Common myeloid progenitor, CD34-positive (primary cell): ENCODE data around the gene DCANP1.
A peak's percentile ranks its signal among the peaks of the same experiment; 100 is the strongest.

Experiments
- CTCF ChIA-PET: fragments of 350-600 bp; sonication (Branson Sonifier 250); formaldehyde crosslinking; loops from one replicate; lab custom pipeline; 2021; ENCODE audit warnings: antibody characterized with exemption; lab: Charles Lee
- POLR2A ChIA-PET: fragments of 350-600 bp; sonication (Branson Sonifier 250); formaldehyde crosslinking; loops from one replicate; lab custom pipeline; 2021; ENCODE audit warnings: antibody characterized with exemption; lab: Charles Lee
- DNase-seq, 3 donors: peaks; one replicate each; pipeline versions ENCODE4 v3.0.0 to v3.0.0-alpha.2; 2013
- H3K27ac ChIP-seq, 2 experiments: 1 replicate in 1 of 2; 2 replicates in 1 of 2; pipeline ENCODE4 v1.7.0; 2013; ENCODE audit warnings: inconsistent platforms in 2 of 2, low read length in 2 of 2, mild to moderate bottlenecking in 2 of 2, low read depth in 1 of 2, moderate library complexity in 1 of 2; ENCODE audit not compliant: severe bottlenecking in 2 of 2, insufficient read depth in 1 of 2, poor library complexity in 1 of 2
- H3K27me3 ChIP-seq, 5 experiments: replicated peaks in 2 of 5; 1 replicate in 3 of 5; 2 replicates in 2 of 5; pipeline versions ENCODE4 v1.6.1 to v1.7.0; 2013; ENCODE audit warnings: low read length in 4 of 5, mild to moderate bottlenecking in 2 of 5, moderate library complexity in 2 of 5, inconsistent platforms in 1 of 5; ENCODE audit not compliant: insufficient read depth in 5 of 5, control insufficient read depth in 4 of 5
- H3K36me3 ChIP-seq, 4 experiments: 1 replicate in 2 of 4; 2 replicates in 2 of 4; pipeline versions ENCODE4 v1.6.1 to v1.7.0; 2013; ENCODE audit warnings: low read length in 3 of 4, control low read depth in 1 of 4, mild to moderate bottlenecking in 1 of 4; ENCODE audit not compliant: control insufficient read depth in 4 of 4, insufficient read depth in 4 of 4
- H3K4me1 ChIP-seq, 4 experiments: 1 replicate in 3 of 4; 2 replicates in 1 of 4; pipeline versions ENCODE4 v1.6.1 to v1.7.1; 2013; ENCODE audit warnings: low read length in 3 of 4, mild to moderate bottlenecking in 3 of 4, control low read depth in 1 of 4, inconsistent platforms in 1 of 4, moderate library complexity in 1 of 4; ENCODE audit not compliant: control insufficient read depth in 4 of 4, insufficient read depth in 4 of 4; ENCODE audit errors: control extremely low read depth in 1 of 4
- H3K4me3 ChIP-seq, 7 experiments: 1 replicate in 4 of 7; 2 replicates in 3 of 7; pipeline versions ENCODE4 v1.5.1 to v1.7.0; 2013; ENCODE audit warnings: mild to moderate bottlenecking in 7 of 7, low read length in 6 of 7, moderate library complexity in 6 of 7, inconsistent platforms in 2 of 7, low read depth in 2 of 7, control low read depth in 1 of 7; ENCODE audit not compliant: insufficient read depth in 4 of 7, control insufficient read depth in 1 of 7; ENCODE audit errors: extremely low read depth in 1 of 7
- H3K9me3 ChIP-seq, 5 experiments: 1 replicate in 4 of 5; 2 replicates in 1 of 5; pipeline versions ENCODE4 v1.6.1 to v1.7.1; 2013; ENCODE audit warnings: low read length in 4 of 5, mild to moderate bottlenecking in 2 of 5, inconsistent platforms in 1 of 5, low read depth in 1 of 5, moderate library complexity in 1 of 5; ENCODE audit not compliant: control insufficient read depth in 4 of 5, insufficient read depth in 2 of 5; ENCODE audit errors: control extremely low read depth in 1 of 5
- WGBS: methylation state at CpG from one replicate; pipeline ENCODE4 v1.1.5; 2013; ENCODE audit not compliant: insufficient coverage; 5-methylcytosine and 5-hydroxymethylcytosine counted together

The DCANP1 gene

GRCh38 chr5:135457424-135458071 is 10.4 kb upstream of the DCANP1 start:
- Histone ChIP-seq H3K36me3 (no peaks in the 10 kb centered on the region), H3K4me3 (no peak overlapping the region), H3K27me3 (no peaks in the 10 kb centered on the region), H3K27ac (no peak overlapping the region), H3K9me3 (no peaks in the 10 kb centered on the region), H3K4me1 (peaks cover 0 to 13% (median 5%) of the 10 kb centered on the region in 4 experiments)
- peak; percentile 67 to 80 (median 71) for DNase-seq
- ChIA-PET CTCF (interaction anchor here (0.9 to 30.2 kb wide), 22 partner anchors 8 to 380 kb away, joined by 3 to 1163 read pairs (median 5); partner anchors contain the start of gene DCANP1), POLR2A (no interaction called here)
- 40% methylated on average over 8 of the region's 9 CpGs for WGBS

- Histone ChIP-seq H3K36me3 (no peaks in the 10 kb centered on the region), H3K4me1 (peaks cover 0 to 15% (median 5%) of the 10 kb centered on the region in 4 experiments), H3K27me3 (no peaks in the 10 kb centered on the region), H3K27ac (no peak overlapping the region), H3K4me3 (no peak overlapping the region), H3K9me3 (no peaks in the 10 kb centered on the region)
- ChIA-PET POLR2A (interaction anchor here (0.6 kb wide), 1 partner anchor 9 kb away, joined by 3 read pairs; the partner anchor contains the start of gene DCANP1), CTCF (interaction anchor here (1.0 to 30.2 kb wide), 16 partner anchors 9 to 273 kb away, joined by 3 to 1163 read pairs (median 6); partner anchors contain the start of gene DCANP1)
- 100% methylated on average over 11 of the region's 12 CpGs for WGBS
- DNase-seq = no peak
These were observed 9.3 kb upstream of the DCANP1 start for GRCh38 chr5:135456238-135457099.

GRCh38 chr5:135455876-135456237 is 8.7 kb upstream of the DCANP1 start:
- H3K27me3 ChIP-seq = no peaks in the 10 kb centered on the region
- no peak overlapping the region for H3K27ac ChIP-seq
- 96% methylated on average over 4 of the region's 4 CpGs for WGBS
- H3K4me3 ChIP-seq = no peak overlapping the region
- POLR2A ChIA-PET = no interaction called here
- no peaks in the 10 kb centered on the region for H3K9me3 ChIP-seq
- DNase-seq = no peak
- peaks cover 0 to 15% (median 5%) of the 10 kb centered on the region in 4 experiments for H3K4me1 ChIP-seq
- H3K36me3 ChIP-seq = no peaks in the 10 kb centered on the region
- CTCF ChIA-PET = interaction anchor here (0.7 to 30.2 kb wide), 10 partner anchors 9 to 376 kb away, joined by 3 to 1163 read pairs (median 4); partner anchors contain the start of gene DCANP1

- ChIA-PET CTCF (interaction anchor here (0.9 to 30.2 kb wide), 8 partner anchors 10 to 377 kb away, joined by 3 to 1163 read pairs (median 18); partner anchors contain the start of gene DCANP1), POLR2A (no interaction called here)
- peaks cover 0 to 15% (median 5%) of the 10 kb centered on the region in 4 experiments for H3K4me1 ChIP-seq
- H3K4me3 ChIP-seq = no peak overlapping the region
- H3K36me3 ChIP-seq = no peaks in the 10 kb centered on the region
- H3K27me3 ChIP-seq = no peaks in the 10 kb centered on the region
- no peak overlapping the region for H3K27ac ChIP-seq
- H3K9me3 ChIP-seq = no peaks in the 10 kb centered on the region
- WGBS = 92% methylated on average over 3 of the region's 3 CpGs
- DNase-seq = no peak
These were observed 7.8 kb upstream of the DCANP1 start for GRCh38 chr5:135454946-135455345.

GRCh38 chr5:135453613-135454012 is 6.5 kb upstream of the DCANP1 start:
- CTCF ChIA-PET = interaction anchor here (1.7 to 30.2 kb wide), 3 partner anchors 8 to 107 kb away, joined by 6 to 1163 read pairs (median 307); partner anchors contain the start of gene DCANP1
- DNase-seq = no peak
- no peaks in the 10 kb centered on the region for H3K27me3 ChIP-seq
- POLR2A ChIA-PET = no interaction called here
- no peaks in the 10 kb centered on the region for H3K9me3 ChIP-seq
- no peaks in the 10 kb centered on the region for H3K36me3 ChIP-seq
- peaks cover 0 to 17% (median 4%) of the 10 kb centered on the region in 4 experiments for H3K4me1 ChIP-seq
- no peak overlapping the region for H3K27ac ChIP-seq
- H3K4me3 ChIP-seq = no peak overlapping the region
- 43% methylated on average over 1 of the region's 4 CpGs for WGBS

GRCh38 chr5:135452321-135453030 is 5.3 kb upstream of the DCANP1 start, which contains the start of gene TIFAB:
TSS of gene TIFAB (minus strand) at chr5:135452351. CDS start at chr5:135449939, 2,412 bp downstream.
- no peak for DNase-seq
- no peak within 1 kb of the TSS for H3K27ac ChIP-seq
- CTCF ChIA-PET = interaction anchor here (1.6 to 30.2 kb wide), 4 partner anchors 9 to 108 kb away, joined by 3 to 1163 read pairs (median 156); partner anchors contain the start of gene DCANP1
- 90% methylated on average over 10 of the region's 10 CpGs for WGBS
- peaks cover 0 to 20% (median 2%) of the 10 kb centered on the region in 4 experiments for H3K4me1 ChIP-seq
- H3K9me3 ChIP-seq = no peaks in the 10 kb centered on the region
- no peaks in the 10 kb centered on the region for H3K27me3 ChIP-seq
- H3K4me3 ChIP-seq = no peak within 1 kb of the TSS
- POLR2A ChIA-PET = no interaction called here
- no peaks in the 10 kb centered on the region for H3K36me3 ChIP-seq
